Adrenal gland (tissue), 5 donors: ENCODE measurements around the gene PHC3.

Source experiments
- POLR2A ChIP-seq, 2 donors: fragments of 450-650 bp; IDR thresholded peaks; one replicate each; pipeline ENCODE4 v1.6.1; 2017; ENCODE audit warnings: antibody characterized with exemption in 2 of 2, mild to moderate bottlenecking in 2 of 2, moderate library complexity in 1 of 2
- TF ChIP-seq, protein P1 (sequence below), 6 experiments: fragments of 450-650 bp in 4 of 6; fragments of 200-600 bp in 2 of 6; sonication (generic) in 1 of 6; IDR thresholded peaks; 1 replicate in 5 of 6; 2 replicates in 1 of 6; pipeline versions ENCODE4 v1.5.1 to v1.8.0; 2016 to 2021; ENCODE audit warnings: antibody characterized with exemption in 6 of 6, mild to moderate bottlenecking in 2 of 6, moderate library complexity in 1 of 6
- donor health status: DM: no; HTN: no; CAD: no.

DNA sequence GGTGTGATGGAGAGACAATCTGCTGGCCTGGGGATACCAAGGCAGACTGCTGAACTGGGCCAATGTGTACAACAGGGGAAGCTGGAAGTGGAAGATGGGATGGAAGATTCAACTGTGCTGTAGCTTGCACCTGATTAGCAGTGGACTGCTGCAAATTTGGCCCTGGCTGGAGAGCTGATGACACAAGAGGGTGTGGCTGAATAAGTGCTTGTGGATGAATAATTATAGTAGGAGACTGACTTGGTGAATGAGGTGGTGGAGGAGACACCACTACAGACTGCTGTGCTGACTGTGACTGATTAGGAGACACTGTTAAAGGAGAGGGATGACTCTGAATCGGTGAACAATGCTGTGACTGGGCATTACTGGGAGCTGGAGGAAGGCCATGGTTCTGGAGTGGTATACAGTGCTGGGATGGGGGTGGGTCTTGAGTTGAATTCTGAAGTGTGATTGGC lies 52.5 kb downstream of the PHC3 start:
- TF ChIP-seq, protein P1, sequence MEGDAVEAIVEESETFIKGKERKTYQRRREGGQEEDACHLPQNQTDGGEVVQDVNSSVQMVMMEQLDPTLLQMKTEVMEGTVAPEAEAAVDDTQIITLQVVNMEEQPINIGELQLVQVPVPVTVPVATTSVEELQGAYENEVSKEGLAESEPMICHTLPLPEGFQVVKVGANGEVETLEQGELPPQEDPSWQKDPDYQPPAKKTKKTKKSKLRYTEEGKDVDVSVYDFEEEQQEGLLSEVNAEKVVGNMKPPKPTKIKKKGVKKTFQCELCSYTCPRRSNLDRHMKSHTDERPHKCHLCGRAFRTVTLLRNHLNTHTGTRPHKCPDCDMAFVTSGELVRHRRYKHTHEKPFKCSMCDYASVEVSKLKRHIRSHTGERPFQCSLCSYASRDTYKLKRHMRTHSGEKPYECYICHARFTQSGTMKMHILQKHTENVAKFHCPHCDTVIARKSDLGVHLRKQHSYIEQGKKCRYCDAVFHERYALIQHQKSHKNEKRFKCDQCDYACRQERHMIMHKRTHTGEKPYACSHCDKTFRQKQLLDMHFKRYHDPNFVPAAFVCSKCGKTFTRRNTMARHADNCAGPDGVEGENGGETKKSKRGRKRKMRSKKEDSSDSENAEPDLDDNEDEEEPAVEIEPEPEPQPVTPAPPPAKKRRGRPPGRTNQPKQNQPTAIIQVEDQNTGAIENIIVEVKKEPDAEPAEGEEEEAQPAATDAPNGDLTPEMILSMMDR (IDR thresholded peaks at IDR 0.05): no peak
- no peak for TF ChIP-seq POLR2A (IDR thresholded peaks at IDR 0.05)
